Measurements from ENCODE around the gene STK16. TPM values are rescaled to one million over a fixed set of nuclear protein-coding genes. Genes with fewer than 3 reads are reported as not detected.
A peak's percentile ranks its signal among the peaks of the same experiment; 100 is the strongest.

Gene STK16
- total RNA-seq, 2 donors from 2014 or later = 11.9 to 17.2 TPM

GRCh38 chr2:219207884-219208740, 37.2 kb upstream of the STK16 start:
- H3K4me1 Mint-ChIP-seq = peaks cover 20% of the 10 kb centered on the region
- H3K9me3 ChIP-seq (ENCODE audit: control insufficient read depth, low read length, poor library complexity, severe bottlenecking) = no peaks in the 10 kb centered on the region
- H3K36me3 Mint-ChIP-seq (ENCODE audit: low read depth) = no peaks in the 10 kb centered on the region

GRCh38 chr2:219209236-219210195, 35.8 kb upstream of the STK16 start:
- DNase-seq (no peak), ATAC-seq (no peak)
- Mint-ChIP-seq H3K27me3 (no peaks in the 10 kb centered on the region), H3K27ac (peak overlapping the region; percentile 94), H3K4me3 (peak overlapping the region; percentile 21), H3K36me3 (ENCODE audit: low read depth) (no peaks in the 10 kb centered on the region), H3K4me1 (peaks cover 20% of the 10 kb centered on the region)
- no peaks in the 10 kb centered on the region for H3K9me3 ChIP-seq (ENCODE audit: control insufficient read depth, low read length, poor library complexity, severe bottlenecking)

More at GRCh38 chr2:219207884-219208740, 37.2 kb upstream of the STK16 start:
- ATAC-seq = no peak
- Mint-ChIP-seq H3K27ac (peak overlapping the region; percentile 94), H3K4me3 (peak overlapping the region; percentile 91), H3K27me3 (no peaks in the 10 kb centered on the region)
- DNase-seq = no peak

GRCh38 chr2:219210196-219210885, 34.9 kb upstream of the STK16 start:
- ATAC-seq = no peak
- Mint-ChIP-seq H3K4me1 (peaks cover 20% of the 10 kb centered on the region), H3K4me3 (no peak overlapping the region), H3K36me3 (ENCODE audit: low read depth) (no peaks in the 10 kb centered on the region), H3K27ac (peak overlapping the region; percentile 94), H3K27me3 (no peaks in the 10 kb centered on the region)
- no peak for DNase-seq
- no peaks in the 10 kb centered on the region for H3K9me3 ChIP-seq (ENCODE audit: control insufficient read depth, low read length, poor library complexity, severe bottlenecking)

GRCh38 chr2:219210886-219211362, 34.4 kb upstream of the STK16 start:
- ATAC-seq = no peak
- no peaks in the 10 kb centered on the region for H3K27me3 Mint-ChIP-seq
- H3K27ac Mint-ChIP-seq = peak overlapping the region; percentile 94
- H3K9me3 ChIP-seq (ENCODE audit: control insufficient read depth, low read length, poor library complexity, severe bottlenecking) = no peaks in the 10 kb centered on the region
- H3K36me3 Mint-ChIP-seq (ENCODE audit: low read depth) = no peaks in the 10 kb centered on the region
- peak overlapping the region; percentile 63 for H3K4me3 Mint-ChIP-seq
- DNase-seq = no peak
- H3K4me1 Mint-ChIP-seq = peaks cover 20% of the 10 kb centered on the region

GRCh38 chr2:219213026-219213415, 32.3 kb upstream of the STK16 start:
- no peak overlapping the region for H3K27ac Mint-ChIP-seq
- DNase-seq (no peak), ATAC-seq (no peak)
- H3K27me3 Mint-ChIP-seq = no peaks in the 10 kb centered on the region
- no peaks in the 10 kb centered on the region for H3K9me3 ChIP-seq (ENCODE audit: control insufficient read depth, low read length, poor library complexity, severe bottlenecking)
- no peak overlapping the region for H3K4me3 Mint-ChIP-seq
- H3K36me3 Mint-ChIP-seq (ENCODE audit: low read depth) = no peaks in the 10 kb centered on the region
- H3K4me1 Mint-ChIP-seq = peaks cover 19% of the 10 kb centered on the region

GRCh38 chr2:219213486-219214071, 31.7 kb upstream of the STK16 start:
- H3K27ac Mint-ChIP-seq = no peak overlapping the region

GRCh38 chr2:219214141-219214540, 31.1 kb upstream of the STK16 start:
- Mint-ChIP-seq H3K4me3 (no peak overlapping the region), H3K27ac (no peak overlapping the region), H3K4me1 (peaks cover 14% of the 10 kb centered on the region), H3K36me3 (ENCODE audit: low read depth) (no peaks in the 10 kb centered on the region), H3K27me3 (no peaks in the 10 kb centered on the region)
- no peaks in the 10 kb centered on the region for H3K9me3 ChIP-seq (ENCODE audit: control insufficient read depth, low read length, poor library complexity, severe bottlenecking)
- ATAC-seq (no peak), DNase-seq (no peak)

More at GRCh38 chr2:219213486-219214071, 31.7 kb upstream of the STK16 start:
- Mint-ChIP-seq H3K36me3 (ENCODE audit: low read depth) (no peaks in the 10 kb centered on the region), H3K27me3 (no peaks in the 10 kb centered on the region), H3K4me3 (no peak overlapping the region), H3K4me1 (peaks cover 15% of the 10 kb centered on the region)
- DNase-seq = no peak
- no peak for ATAC-seq
- no peaks in the 10 kb centered on the region for H3K9me3 ChIP-seq (ENCODE audit: control insufficient read depth, low read length, poor library complexity, severe bottlenecking)

GRCh38 chr2:219214786-219215185, 30.5 kb upstream of the STK16 start:
- peaks cover 11% of the 10 kb centered on the region for H3K4me1 Mint-ChIP-seq
- H3K27ac Mint-ChIP-seq = no peak overlapping the region
- H3K36me3 Mint-ChIP-seq (ENCODE audit: low read depth) = no peaks in the 10 kb centered on the region
- H3K4me3 Mint-ChIP-seq = no peak overlapping the region
- no peaks in the 10 kb centered on the region for H3K9me3 ChIP-seq (ENCODE audit: control insufficient read depth, low read length, poor library complexity, severe bottlenecking)
- DNase-seq (no peak), ATAC-seq (no peak)
- no peaks in the 10 kb centered on the region for H3K27me3 Mint-ChIP-seq

GRCh38 chr2:219215871-219216534, 29.3 kb upstream of the STK16 start:
- H3K36me3 Mint-ChIP-seq (ENCODE audit: low read depth) = no peaks in the 10 kb centered on the region
- H3K4me3 Mint-ChIP-seq = no peak overlapping the region
- ATAC-seq = no peak

GRCh38 chr2:219216535-219216915, 28.8 kb upstream of the STK16 start:
- Mint-ChIP-seq H3K27ac (no peak overlapping the region), H3K4me3 (no peak overlapping the region), H3K27me3 (no peaks in the 10 kb centered on the region), H3K4me1 (peaks cover 9% of the 10 kb centered on the region), H3K36me3 (ENCODE audit: low read depth) (peaks cover 2% of the 10 kb centered on the region)
- ATAC-seq (no peak), DNase-seq (no peak)
- H3K9me3 ChIP-seq (ENCODE audit: control insufficient read depth, low read length, poor library complexity, severe bottlenecking) = no peaks in the 10 kb centered on the region

More at GRCh38 chr2:219215871-219216534, 29.3 kb upstream of the STK16 start:
- DNase-seq = no peak
- Mint-ChIP-seq H3K4me1 (peaks cover 10% of the 10 kb centered on the region), H3K27me3 (no peaks in the 10 kb centered on the region), H3K27ac (no peak overlapping the region)
- no peaks in the 10 kb centered on the region for H3K9me3 ChIP-seq (ENCODE audit: control insufficient read depth, low read length, poor library complexity, severe bottlenecking)

- peak overlapping the region; percentile 89 for H3K4me3 Mint-ChIP-seq
- peaks cover 4% of the 10 kb centered on the region for H3K36me3 Mint-ChIP-seq (ENCODE audit: low read depth)
- H3K9me3 ChIP-seq (ENCODE audit: control insufficient read depth, low read length, poor library complexity, severe bottlenecking) = no peaks in the 10 kb centered on the region
- H3K27ac Mint-ChIP-seq = peak overlapping the region; percentile 73
- peak; percentile 50 for ATAC-seq
- H3K4me1 Mint-ChIP-seq = peaks cover 10% of the 10 kb centered on the region
- H3K27me3 Mint-ChIP-seq = no peaks in the 10 kb centered on the region
- DNase-seq = peak in 1 of 3 donors; percentile 23
These were observed 27.0 kb upstream of the STK16 start for GRCh38 chr2:219218217-219218731.
